Panc1 (cell line): ENCODE data around the gene SLC2A4. TPM values are rescaled to one million over a fixed set of nuclear protein-coding genes. Genes with fewer than 3 reads are reported as not detected.

Source experiments
- ATAC-seq: fragments of 200-7000 bp; cut with Tn5 transposase; 2 replicates; pipeline ENCODE4 v1.9.1; 2020; ENCODE audit warnings: mild to moderate bottlenecking, moderate library complexity
- BruUV-seq: library from RNA; stranded (reverse); fragments of 400-500 nt; replicated peaks from 2 replicates; lab custom pipeline; 2021; lab: Mats Ljungman, UMichigan
- CTCF ChIA-PET: fragments of 300-600 bp; sonication (Branson Sonifier 250); formaldehyde crosslinking; loops from one replicate; lab custom pipeline; 2022; ENCODE audit warnings: antibody characterized with exemption; lab: Charles Lee
- POLR2A ChIA-PET: fragments of 300-600 bp; sonication (Branson Sonifier 250); formaldehyde crosslinking; loops from one replicate; lab custom pipeline; 2022; ENCODE audit warnings: antibody characterized with exemption; lab: Charles Lee
- DNase-seq: peaks from one replicate; pipeline ENCODE4 v3.0.0-alpha.2; 2010; ENCODE audit warnings: low read depth, low spot score
- H3K27ac ChIP-seq: 2 replicates; pipeline ENCODE4 v1.5.1; 2011; ENCODE audit warnings: mild to moderate bottlenecking, low read length, inconsistent platforms
- H3K27me3 ChIP-seq: fragments of 200-500 bp; sonication (Bioruptor generic); 2 replicates; pipeline ENCODE4 v1.6.0; 2014; ENCODE audit warnings: low read length, inconsistent platforms; ENCODE audit not compliant: control insufficient read depth, insufficient read depth
- H3K36me3 ChIP-seq: fragments of 200-500 bp; sonication (Bioruptor generic); 2 replicates; pipeline ENCODE4 v1.5.1; 2014; ENCODE audit warnings: inconsistent platforms, mild to moderate bottlenecking, low read length, moderate library complexity; ENCODE audit not compliant: control insufficient read depth, insufficient read depth
- H3K4me1 ChIP-seq: 2 replicates; pipeline ENCODE4 v1.5.1; 2011; ENCODE audit warnings: inconsistent platforms, mild to moderate bottlenecking, low read length, moderate library complexity; ENCODE audit not compliant: control insufficient read depth, insufficient read depth
- H3K4me3 ChIP-seq, 2 experiments: 2 replicates each; pipeline ENCODE4 v1.5.1; 2011 to 2012; ENCODE audit warnings: low read depth in 2 of 2, low read length in 2 of 2, mild to moderate bottlenecking in 2 of 2, inconsistent platforms in 1 of 2, moderate library complexity in 1 of 2
- H3K9me3 ChIP-seq: fragments of 200-500 bp; sonication (Bioruptor generic); 2 replicates; pipeline ENCODE4 v1.5.1; 2014; ENCODE audit warnings: low read depth, mild to moderate bottlenecking, inconsistent platforms, low read length, moderate library complexity; ENCODE audit not compliant: control insufficient read depth, insufficient read depth
- POLR2AphosphoS5 ChIP-seq: IDR thresholded peaks from 2 replicates; pipeline ENCODE4 v1.6.1; 2012; ENCODE audit warnings: mild to moderate bottlenecking, low read depth, low read length, moderate library complexity
- SIN3A ChIP-seq: IDR thresholded peaks from 2 replicates; pipeline ENCODE4 v1.6.1; 2012; ENCODE audit warnings: low read depth, mild to moderate bottlenecking, low read length, moderate library complexity, borderline replicate concordance; ENCODE audit not compliant: insufficient read depth
- TCF7L2 ChIP-seq: IDR thresholded peaks from 2 replicates; pipeline ENCODE4 v1.6.1; 2011; ENCODE audit warnings: mild to moderate bottlenecking, low read depth, low read length, inconsistent platforms
- in situ Hi-C: cut with HindIII; loops from 2 replicates; pipeline ENCODE4 v1.10.0; 2016; ENCODE audit warnings: low sequenced_read_pairs, low pct_unique_long_range_greater_than_20kb
- intact Hi-C: fragments of 100-400 bp; cut with micrococcal nuclease; formaldehyde crosslinking; loops from one replicate; pipeline ENCODE4 v1.10.0; 2022; ENCODE audit not compliant: unreplicated experiment
- total RNA-seq: library from RNA; stranded (reverse); gene quantifications from one replicate; pipeline ENCODE4 v1.2.1, GENCODE V29; 2021; ENCODE audit not compliant: unreplicated experiment
- TF ChIP-seq, protein P1 (sequence below), 2 experiments: IDR thresholded peaks; 2 replicates each; pipeline ENCODE4 v1.6.1; 2011 to 2012; ENCODE audit warnings: low read depth in 2 of 2, control low read depth in 1 of 2, low read length in 1 of 2, mild to moderate bottlenecking in 1 of 2, moderate library complexity in 1 of 2; ENCODE audit not compliant: insufficient read depth in 1 of 2
- TF ChIP-seq, protein P2 (sequence below): fragments of 450-650 bp; IDR thresholded peaks from 2 replicates; pipeline ENCODE4 v1.5.1; 2017; ENCODE audit warnings: mild to moderate bottlenecking

Gene SLC2A4
- total RNA-seq, 1 experiment from 2014 or later = 0.31 TPM

DNA sequence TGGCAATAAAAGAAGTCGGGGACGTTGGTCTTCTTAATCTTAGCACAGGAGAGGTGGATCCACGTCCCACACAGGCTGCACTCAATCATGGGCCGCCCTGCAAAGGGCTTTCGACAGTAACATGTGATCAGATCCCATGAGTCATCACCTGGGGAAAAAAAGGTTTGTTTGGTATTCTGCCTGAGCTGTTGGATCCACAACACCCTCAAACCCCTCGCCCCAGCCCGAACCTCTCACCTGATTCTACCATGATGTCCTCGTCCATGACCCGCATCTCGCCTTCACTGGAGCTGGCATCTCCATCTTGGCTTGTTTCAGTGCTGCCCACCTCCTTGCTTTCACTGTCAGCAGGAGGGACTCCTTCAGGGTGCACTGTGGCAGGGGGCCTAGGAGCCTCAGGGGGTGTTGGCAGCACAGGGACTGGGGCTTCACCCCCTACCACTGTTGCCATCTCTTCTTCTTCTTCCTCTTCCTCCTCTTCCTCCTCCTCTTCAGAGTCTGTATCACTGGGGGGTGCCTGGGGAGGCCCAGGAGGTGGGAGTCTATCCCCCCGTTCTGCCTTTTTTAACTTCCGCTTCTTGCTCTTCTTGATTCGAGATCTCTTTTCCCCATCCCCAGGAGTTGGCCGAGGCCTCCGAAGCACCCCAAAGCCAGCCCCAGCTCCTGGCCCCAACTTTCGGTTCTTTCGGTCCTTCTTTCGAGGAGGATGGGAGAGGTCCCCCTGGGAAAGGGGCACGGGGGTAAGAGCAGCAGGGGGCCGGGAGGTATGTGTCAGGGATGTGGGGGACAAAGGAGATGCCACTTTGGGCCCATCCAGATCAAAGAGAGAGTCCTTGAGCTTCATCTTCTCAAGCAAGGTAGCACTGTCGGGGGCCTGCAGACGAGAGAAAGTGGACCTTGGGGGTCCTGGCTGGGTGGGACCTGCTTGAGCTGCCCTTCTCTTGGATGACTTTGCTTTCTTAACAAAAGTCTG, 45.5 kb upstream of the SLC2A4 start:
- TSS peak; percentile 44 for BruUV-seq
- peaks cover 50% of the 10 kb centered on the region for H3K4me1 ChIP-seq
- CTCF ChIA-PET = no interaction called here

DNA sequence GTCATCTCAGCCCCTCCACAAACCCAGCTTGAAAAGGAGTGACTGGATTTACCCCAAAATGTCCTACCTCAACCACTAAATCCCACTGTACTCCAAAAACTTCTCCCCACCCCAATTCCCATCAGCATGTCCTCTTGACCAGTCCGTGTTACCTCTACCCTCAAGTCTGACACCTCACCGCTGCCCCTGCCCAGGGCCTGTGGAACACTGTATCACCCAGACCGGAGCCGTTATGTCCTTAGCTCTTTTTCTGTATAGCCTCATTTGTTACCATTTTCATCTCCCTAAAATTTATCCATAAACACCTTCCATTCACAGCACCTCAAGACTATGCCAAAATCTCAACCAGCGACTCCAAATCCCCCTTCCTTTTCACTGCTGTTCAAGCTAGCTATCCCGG, 44.7 kb upstream of the SLC2A4 start:
- ChIA-PET POLR2A (no interaction called here), CTCF (interaction anchor here (1.3 kb wide), 1 partner anchor 16 kb away, joined by 3 read pairs; no protein-coding TSS in a partner anchor)
- no peaks in the 10 kb centered on the region for H3K27me3 ChIP-seq
- H3K4me3 ChIP-seq = peak overlapping the region; percentile 79 to 83
- no peak for ATAC-seq
- peaks cover 7% of the 10 kb centered on the region for H3K36me3 ChIP-seq
- in situ Hi-C loops = no loop called here
- H3K27ac ChIP-seq = peak overlapping the region; percentile 88
- intact Hi-C loops = no loop called here
- no TSS peak for BruUV-seq
- H3K4me1 ChIP-seq = peaks cover 46% of the 10 kb centered on the region
- no peak for TF ChIP-seq POLR2AphosphoS5
- TF ChIP-seq, protein P1, sequence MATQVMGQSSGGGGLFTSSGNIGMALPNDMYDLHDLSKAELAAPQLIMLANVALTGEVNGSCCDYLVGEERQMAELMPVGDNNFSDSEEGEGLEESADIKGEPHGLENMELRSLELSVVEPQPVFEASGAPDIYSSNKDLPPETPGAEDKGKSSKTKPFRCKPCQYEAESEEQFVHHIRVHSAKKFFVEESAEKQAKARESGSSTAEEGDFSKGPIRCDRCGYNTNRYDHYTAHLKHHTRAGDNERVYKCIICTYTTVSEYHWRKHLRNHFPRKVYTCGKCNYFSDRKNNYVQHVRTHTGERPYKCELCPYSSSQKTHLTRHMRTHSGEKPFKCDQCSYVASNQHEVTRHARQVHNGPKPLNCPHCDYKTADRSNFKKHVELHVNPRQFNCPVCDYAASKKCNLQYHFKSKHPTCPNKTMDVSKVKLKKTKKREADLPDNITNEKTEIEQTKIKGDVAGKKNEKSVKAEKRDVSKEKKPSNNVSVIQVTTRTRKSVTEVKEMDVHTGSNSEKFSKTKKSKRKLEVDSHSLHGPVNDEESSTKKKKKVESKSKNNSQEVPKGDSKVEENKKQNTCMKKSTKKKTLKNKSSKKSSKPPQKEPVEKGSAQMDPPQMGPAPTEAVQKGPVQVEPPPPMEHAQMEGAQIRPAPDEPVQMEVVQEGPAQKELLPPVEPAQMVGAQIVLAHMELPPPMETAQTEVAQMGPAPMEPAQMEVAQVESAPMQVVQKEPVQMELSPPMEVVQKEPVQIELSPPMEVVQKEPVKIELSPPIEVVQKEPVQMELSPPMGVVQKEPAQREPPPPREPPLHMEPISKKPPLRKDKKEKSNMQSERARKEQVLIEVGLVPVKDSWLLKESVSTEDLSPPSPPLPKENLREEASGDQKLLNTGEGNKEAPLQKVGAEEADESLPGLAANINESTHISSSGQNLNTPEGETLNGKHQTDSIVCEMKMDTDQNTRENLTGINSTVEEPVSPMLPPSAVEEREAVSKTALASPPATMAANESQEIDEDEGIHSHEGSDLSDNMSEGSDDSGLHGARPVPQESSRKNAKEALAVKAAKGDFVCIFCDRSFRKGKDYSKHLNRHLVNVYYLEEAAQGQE (IDR thresholded peaks at IDR 0.05; ENCODE audit: insufficient read depth in 1 of 2, low read depth in 2 of 2, low read length in 1 of 2) = no peak
- TF ChIP-seq, protein P2, sequence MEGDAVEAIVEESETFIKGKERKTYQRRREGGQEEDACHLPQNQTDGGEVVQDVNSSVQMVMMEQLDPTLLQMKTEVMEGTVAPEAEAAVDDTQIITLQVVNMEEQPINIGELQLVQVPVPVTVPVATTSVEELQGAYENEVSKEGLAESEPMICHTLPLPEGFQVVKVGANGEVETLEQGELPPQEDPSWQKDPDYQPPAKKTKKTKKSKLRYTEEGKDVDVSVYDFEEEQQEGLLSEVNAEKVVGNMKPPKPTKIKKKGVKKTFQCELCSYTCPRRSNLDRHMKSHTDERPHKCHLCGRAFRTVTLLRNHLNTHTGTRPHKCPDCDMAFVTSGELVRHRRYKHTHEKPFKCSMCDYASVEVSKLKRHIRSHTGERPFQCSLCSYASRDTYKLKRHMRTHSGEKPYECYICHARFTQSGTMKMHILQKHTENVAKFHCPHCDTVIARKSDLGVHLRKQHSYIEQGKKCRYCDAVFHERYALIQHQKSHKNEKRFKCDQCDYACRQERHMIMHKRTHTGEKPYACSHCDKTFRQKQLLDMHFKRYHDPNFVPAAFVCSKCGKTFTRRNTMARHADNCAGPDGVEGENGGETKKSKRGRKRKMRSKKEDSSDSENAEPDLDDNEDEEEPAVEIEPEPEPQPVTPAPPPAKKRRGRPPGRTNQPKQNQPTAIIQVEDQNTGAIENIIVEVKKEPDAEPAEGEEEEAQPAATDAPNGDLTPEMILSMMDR = no peak
- no peak for TF ChIP-seq TCF7L2
- no peak for TF ChIP-seq SIN3A
- DNase-seq = no peak
- no peaks in the 10 kb centered on the region for H3K9me3 ChIP-seq

More for the DNA sequence above, 45.5 kb upstream of the SLC2A4 start:
- peak overlapping the region; percentile 95 for H3K27ac ChIP-seq
- TF ChIP-seq POLR2AphosphoS5 (no peak), SIN3A (no peak), TCF7L2 (no peak)
- TF ChIP-seq, protein P2 = no peak
- TF ChIP-seq, protein P1 (IDR thresholded peaks at IDR 0.05; ENCODE audit: insufficient read depth in 1 of 2, low read depth in 2 of 2, low read length in 1 of 2) = no peak
- in situ Hi-C loops (no loop called here), intact Hi-C loops (no loop called here)
- peak overlapping the region in 1 of 2 experiments; percentile 92; a peak in 3 of 4 replicates for H3K4me3 ChIP-seq
- no peaks in the 10 kb centered on the region for H3K9me3 ChIP-seq
- H3K27me3 ChIP-seq = no peaks in the 10 kb centered on the region
- ATAC-seq = no peak
- POLR2A ChIA-PET = no interaction called here
- DNase-seq = no peak
- peaks cover 7% of the 10 kb centered on the region for H3K36me3 ChIP-seq
